A549 (cell line): ENCODE results near the gene FMO5. TPM values are rescaled to one million over a fixed set of nuclear protein-coding genes. Genes with fewer than 3 reads are reported as not detected.

ENCODE experiments used
- ATAC-seq, 2 experiments: fragments of 200-7000 bp in 1 of 2; fragments of >200 bp in 1 of 2; cut with Nextera tagmentation in 1 of 2; cut with Tn5 transposase in 1 of 2; 3 replicates each; pipeline versions ENCODE4 v1.8.0 to v1.9.1; 2018 to 2020; ENCODE audit warnings: mild to moderate bottlenecking in 1 of 2, moderate library complexity in 1 of 2
- CTCF ChIA-PET: fragments of 300-600 bp; sonication (Branson Sonifier 250); formaldehyde crosslinking; extraction: SDS; loops from one replicate; lab custom pipeline; 2021; ENCODE audit warnings: antibody characterized with exemption, inconsistent platforms; lab: Yijun Ruan, JAX
- POLR2A ChIA-PET: fragments of 350-600 bp; formaldehyde crosslinking; extraction: SDS; loops from one replicate; lab custom pipeline; 2021; ENCODE audit warnings: antibody characterized with exemption, inconsistent platforms; lab: Yijun Ruan, JAX
- DNase-seq, 2 experiments: peaks; one replicate each; pipeline versions ENCODE4 v3.0.0 to v3.0.0-alpha.2; 2011 to 2016; ENCODE audit warnings: low read depth in 1 of 2, low spot score in 1 of 2
- FAIRE-seq: peaks from 2 replicates; lab custom pipeline; 2011; peaks lifted over from hg19 to GRCh38; lab: Jason Lieb, UNC
- H3K27ac ChIP-seq, 2 experiments: fragments of >200 bp; sonication (Bioruptor Twin); formaldehyde crosslinking; 3 replicates each; pipeline ENCODE4 v1.5.1; 2016 to 2017
- H3K4me1 ChIP-seq: fragments of >200 bp; sonication (Bioruptor Twin); formaldehyde crosslinking; 3 replicates; pipeline ENCODE4 v1.6.1; 2016
- H3K4me2 ChIP-seq: fragments of >200 bp; sonication (Bioruptor Twin); formaldehyde crosslinking; 3 replicates; pipeline ENCODE4 v1.6.1; 2016
- H3K4me3 ChIP-seq: fragments of >200 bp; sonication (Bioruptor Twin); formaldehyde crosslinking; 3 replicates; pipeline ENCODE4 v1.5.1; 2016
- H3K9me3 ChIP-seq: fragments of >200 bp; sonication (Bioruptor Twin); formaldehyde crosslinking; 3 replicates; pipeline ENCODE4 v1.6.1; 2016
- CBX8 ChIP-seq: fragments of 200-600 bp; sonication (generic); IDR thresholded peaks from 2 replicates; pipeline ENCODE4 v1.6.1; 2016
- CTCF ChIP-seq: fragments of >200 bp; sonication (Bioruptor Twin); formaldehyde crosslinking; IDR thresholded peaks from 3 replicates; pipeline ENCODE4 v1.5.1; 2016
- E2F6 ChIP-seq: IDR thresholded peaks from 2 replicates; pipeline ENCODE4 v1.6.1; 2012; ENCODE audit warnings: low read depth, borderline replicate concordance
- FOSB ChIP-seq: fragments of 250-450 bp; sonication (Bioruptor Pico); IDR thresholded peaks from 2 replicates; pipeline ENCODE4 v1.5.0; 2020; ENCODE audit warnings: mild to moderate bottlenecking, moderate library complexity
- HOXB13 ChIP-seq: fragments of 250-450 bp; sonication (Bioruptor Pico); IDR thresholded peaks from 2 replicates; pipeline ENCODE4 v1.5.0; 2020; ENCODE audit warnings: low read depth, mild to moderate bottlenecking, moderate library complexity
- JUNB ChIP-seq: fragments of >200 bp; sonication (Bioruptor Twin); formaldehyde crosslinking; IDR thresholded peaks from 2 replicates; pipeline ENCODE4 v1.6.1; 2016
- KDM5A ChIP-seq: fragments of 200-600 bp; sonication (generic); IDR thresholded peaks from 2 replicates; pipeline ENCODE4 v1.6.1; 2016; ENCODE audit warnings: antibody characterized with exemption, mild to moderate bottlenecking
- MYC ChIP-seq: IDR thresholded peaks from 2 replicates; pipeline ENCODE4 v1.6.1; 2012; ENCODE audit warnings: mild to moderate bottlenecking, inconsistent platforms, low read length, improper control_type of control experiment, borderline replicate concordance
- NFE2L2 ChIP-seq: fragments of 150-350 bp; conservative IDR thresholded peaks from 2 replicates; pipeline ENCODE4 v1.6.1; 2014; ENCODE audit warnings: low read length
- NR3C1 ChIP-seq: fragments of >200 bp; sonication (Bioruptor Twin); formaldehyde crosslinking; IDR thresholded peaks from 3 replicates; pipeline ENCODE4 v1.6.1; 2017
- PHF8 ChIP-seq: fragments of 200-600 bp; sonication (generic); IDR thresholded peaks from 2 replicates; pipeline ENCODE4 v1.6.1; 2016; ENCODE audit warnings: low read depth, mild to moderate bottlenecking, antibody characterized with exemption, moderate library complexity, borderline replicate concordance
- RAD21 ChIP-seq, 2 experiments: fragments of >200 bp in 1 of 2; sonication (Bioruptor Twin) in 1 of 2; formaldehyde crosslinking in 1 of 2; IDR thresholded peaks in 1 of 2; conservative IDR thresholded peaks in 1 of 2; 2 replicates in 1 of 2; 3 replicates in 1 of 2; pipeline ENCODE4 v1.6.1; 2012 to 2018; ENCODE audit warnings: inconsistent platforms in 1 of 2
- SMC3 ChIP-seq: fragments of >200 bp; sonication (Bioruptor Twin); formaldehyde crosslinking; IDR thresholded peaks from 3 replicates; pipeline ENCODE4 v1.6.1; 2018; ENCODE audit warnings: inconsistent platforms
- ZC3H11A ChIP-seq: fragments of 450-650 bp; IDR thresholded peaks from 2 replicates; pipeline ENCODE4 v1.6.1; 2014; ENCODE audit warnings: antibody characterized with exemption, mild to moderate bottlenecking
- ZFP36 ChIP-seq: fragments of 450-650 bp; IDR thresholded peaks from 2 replicates; pipeline ENCODE4 v1.6.1; 2014; ENCODE audit warnings: borderline replicate concordance; ENCODE audit not compliant: partially characterized antibody
- ZSCAN20 ChIP-seq: fragments of 250-450 bp; sonication (Bioruptor Pico); IDR thresholded peaks from 2 replicates; pipeline ENCODE4 v1.8.0; 2022; ENCODE audit warnings: mild to moderate bottlenecking, moderate library complexity
- WGBS: methylation state at CpG from one replicate; pipeline ENCODE4 v1.1.6; 2017; ENCODE audit errors: missing lambda C conversion rate; 5-methylcytosine and 5-hydroxymethylcytosine counted together
- polyA plus RNA-seq, 4 experiments: library from polyadenylated mRNA; depleted of rRNA in 3 of 4; stranded (reverse); fragments of >200 nt; fragmentation: RNase III in 1 of 4; extraction: RNeasy Plus Mini Kit Qiagen cat#74134 plus additional on column Dnase treatment in 1 of 4; gene quantifications; 2 replicates in 3 of 4; 3 replicates in 1 of 4; pipeline ENCODE4 v1.2.3, GENCODE V29; 2011 to 2017
- TF ChIP-seq, protein P1 (sequence below): IDR thresholded peaks from 2 replicates; pipeline ENCODE4 v1.6.1; 2012
- TF ChIP-seq, protein P2 (sequence below): fragments of 200-600 bp; sonication (generic); IDR thresholded peaks from 2 replicates; pipeline ENCODE4 v1.6.1; 2016; ENCODE audit warnings: antibody characterized with exemption, mild to moderate bottlenecking, moderate library complexity
- TF ChIP-seq, protein P3 (sequence below): fragments of 250-450 bp; sonication (Bioruptor Pico); IDR thresholded peaks from 2 replicates; pipeline ENCODE4 v1.5.0; 2020; ENCODE audit warnings: low read depth, mild to moderate bottlenecking, moderate library complexity

The FMO5 gene
- polyA plus RNA-seq, 2 of the 4 experiments (the other 2 are of a cell fraction) = 0.37 to 3.4 TPM

GRCh38 chr1:147207192-147207591, 17.9 kb downstream of the FMO5 start (continued):
- TF ChIP-seq ZFP36 = no peak
- TF ChIP-seq, protein P1, sequence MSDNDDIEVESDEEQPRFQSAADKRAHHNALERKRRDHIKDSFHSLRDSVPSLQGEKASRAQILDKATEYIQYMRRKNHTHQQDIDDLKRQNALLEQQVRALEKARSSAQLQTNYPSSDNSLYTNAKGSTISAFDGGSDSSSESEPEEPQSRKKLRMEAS = no peak
- TF ChIP-seq MYC = no peak
- no peak for TF ChIP-seq RAD21 (conservative IDR thresholded peaks at IDR 0.05 in 1 of 2, IDR thresholded peaks at IDR 0.05 in 1 of 2)
- no peak for TF ChIP-seq ZC3H11A
- TF ChIP-seq JUNB = no peak
- TF ChIP-seq NFE2L2 = no peak
- TF ChIP-seq, all 56 proteins: peak for 0

GRCh38 chr1:147204080-147204479, 21.1 kb downstream of the FMO5 start:
- no peak for TF ChIP-seq FOSB (CRISPR knock-in tag)
- TF ChIP-seq ZSCAN20 = no peak
- TF ChIP-seq, protein P2, sequence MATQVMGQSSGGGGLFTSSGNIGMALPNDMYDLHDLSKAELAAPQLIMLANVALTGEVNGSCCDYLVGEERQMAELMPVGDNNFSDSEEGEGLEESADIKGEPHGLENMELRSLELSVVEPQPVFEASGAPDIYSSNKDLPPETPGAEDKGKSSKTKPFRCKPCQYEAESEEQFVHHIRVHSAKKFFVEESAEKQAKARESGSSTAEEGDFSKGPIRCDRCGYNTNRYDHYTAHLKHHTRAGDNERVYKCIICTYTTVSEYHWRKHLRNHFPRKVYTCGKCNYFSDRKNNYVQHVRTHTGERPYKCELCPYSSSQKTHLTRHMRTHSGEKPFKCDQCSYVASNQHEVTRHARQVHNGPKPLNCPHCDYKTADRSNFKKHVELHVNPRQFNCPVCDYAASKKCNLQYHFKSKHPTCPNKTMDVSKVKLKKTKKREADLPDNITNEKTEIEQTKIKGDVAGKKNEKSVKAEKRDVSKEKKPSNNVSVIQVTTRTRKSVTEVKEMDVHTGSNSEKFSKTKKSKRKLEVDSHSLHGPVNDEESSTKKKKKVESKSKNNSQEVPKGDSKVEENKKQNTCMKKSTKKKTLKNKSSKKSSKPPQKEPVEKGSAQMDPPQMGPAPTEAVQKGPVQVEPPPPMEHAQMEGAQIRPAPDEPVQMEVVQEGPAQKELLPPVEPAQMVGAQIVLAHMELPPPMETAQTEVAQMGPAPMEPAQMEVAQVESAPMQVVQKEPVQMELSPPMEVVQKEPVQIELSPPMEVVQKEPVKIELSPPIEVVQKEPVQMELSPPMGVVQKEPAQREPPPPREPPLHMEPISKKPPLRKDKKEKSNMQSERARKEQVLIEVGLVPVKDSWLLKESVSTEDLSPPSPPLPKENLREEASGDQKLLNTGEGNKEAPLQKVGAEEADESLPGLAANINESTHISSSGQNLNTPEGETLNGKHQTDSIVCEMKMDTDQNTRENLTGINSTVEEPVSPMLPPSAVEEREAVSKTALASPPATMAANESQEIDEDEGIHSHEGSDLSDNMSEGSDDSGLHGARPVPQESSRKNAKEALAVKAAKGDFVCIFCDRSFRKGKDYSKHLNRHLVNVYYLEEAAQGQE = no peak
- TF ChIP-seq NR3C1 = no peak
- no peak for TF ChIP-seq PHF8
- no peak for TF ChIP-seq RAD21 (conservative IDR thresholded peaks at IDR 0.05 in 1 of 2, IDR thresholded peaks at IDR 0.05 in 1 of 2)
- no peak for TF ChIP-seq CBX8
- TF ChIP-seq, protein P3, sequence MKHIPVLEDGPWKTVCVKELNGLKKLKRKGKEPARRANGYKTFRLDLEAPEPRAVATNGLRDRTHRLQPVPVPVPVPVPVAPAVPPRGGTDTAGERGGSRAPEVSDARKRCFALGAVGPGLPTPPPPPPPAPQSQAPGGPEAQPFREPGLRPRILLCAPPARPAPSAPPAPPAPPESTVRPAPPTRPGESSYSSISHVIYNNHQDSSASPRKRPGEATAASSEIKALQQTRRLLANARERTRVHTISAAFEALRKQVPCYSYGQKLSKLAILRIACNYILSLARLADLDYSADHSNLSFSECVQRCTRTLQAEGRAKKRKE (CRISPR knock-in tag) = no peak
- no peak for TF ChIP-seq E2F6
- TF ChIP-seq HOXB13 (CRISPR knock-in tag) = no peak
- ATAC-seq (no peak), FAIRE-seq (no peak), DNase-seq (no peak)
- no peak overlapping the region for H3K4me2 ChIP-seq
- ChIA-PET CTCF (interaction anchor here (1.5 kb wide), 1 partner anchor 38 kb away, joined by 4 read pairs; the partner anchor contains the start of gene CHD1L), POLR2A (no interaction called here)
- no peaks in the 10 kb centered on the region for H3K9me3 ChIP-seq
- H3K4me1 ChIP-seq = no peaks in the 10 kb centered on the region
- H3K27ac ChIP-seq = no peak overlapping the region
- no peak overlapping the region for H3K4me3 ChIP-seq
- 49% methylated on average over 3 of the region's 3 CpGs for WGBS

DNA sequence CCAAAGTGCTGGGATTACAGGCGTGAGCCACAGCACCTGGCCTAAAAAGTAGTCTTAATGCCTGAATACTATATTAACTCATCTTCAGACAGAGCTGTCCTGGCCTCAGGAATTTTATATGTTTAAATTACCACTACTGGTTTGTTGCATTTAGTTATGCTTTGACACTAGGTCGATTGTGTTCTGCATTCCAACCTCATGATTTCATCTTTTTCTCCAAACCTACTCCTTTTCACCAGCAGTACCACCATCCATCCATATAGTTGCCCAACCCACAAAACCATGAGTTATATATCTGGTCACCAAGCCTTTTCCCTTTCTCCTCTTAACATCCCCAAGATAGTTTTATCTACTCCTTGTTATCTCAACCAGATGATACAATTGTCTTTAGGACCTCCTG, 22.6 kb downstream of the FMO5 start:
- DNase-seq = no peak
- Histone ChIP-seq H3K4me1 (no peaks in the 10 kb centered on the region), H3K4me3 (no peak overlapping the region), H3K27ac (no peak overlapping the region), H3K9me3 (no peaks in the 10 kb centered on the region), H3K4me2 (no peak overlapping the region)
- no peak for TF ChIP-seq SMC3
- no peak for TF ChIP-seq KDM5A
- no peak for TF ChIP-seq ZSCAN20
- TF ChIP-seq CTCF = no peak
- 51% methylated on average over 2 of the region's 2 CpGs for whole genome bisulfite sequencing
- no peak for ATAC-seq
- ChIA-PET POLR2A (no interaction called here), CTCF (interaction anchor here (1.5 kb wide), 1 partner anchor 40 kb away, joined by 4 read pairs; the partner anchor contains the start of gene CHD1L)
- no peak for FAIRE-seq
